GM13977 (cell line): ENCODE results near the gene FAM25C.
"Not testable (repeated sequence)": the region's sequence is repeated elsewhere in the genome, so short reads cannot be mapped to it uniquely, and the experiment has no call there.

ENCODE experiments used
- DNase-seq: peaks from one replicate; pipeline ENCODE4 v3.0.0; 2012; ENCODE audit warnings: low spot score
- in situ Hi-C: fragments of 300-500 bp; cut with MboI; formaldehyde crosslinking; loops from one replicate; pipeline ENCODE4 v1.12.0; 2022; ENCODE audit warnings: low sequenced_read_pairs, low pct_unique_long_range_greater_than_20kb, mixed read lengths, inconsistent platforms; ENCODE audit not compliant: unreplicated experiment

Gene FAM25C

DNA sequence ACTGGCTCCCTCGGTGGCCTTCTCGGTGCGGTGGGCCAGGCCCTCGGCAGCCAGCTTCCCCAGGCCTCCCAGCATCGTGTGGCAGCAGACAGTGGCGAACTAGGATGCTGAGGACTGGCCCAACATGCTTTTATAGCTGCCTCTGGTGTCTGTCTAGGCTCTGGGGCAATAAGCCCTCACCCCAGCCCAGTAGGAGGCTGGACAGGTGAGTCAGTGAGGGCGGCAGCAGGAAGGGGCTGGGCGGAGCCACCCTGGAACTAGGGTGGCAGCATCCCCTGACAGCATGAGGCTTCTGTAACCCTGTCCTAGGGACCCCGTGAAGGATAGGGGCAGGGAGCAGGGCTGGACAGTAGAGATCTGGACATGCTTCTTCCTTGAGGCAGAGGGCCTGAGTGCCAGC lies at the start of gene FAM25C:
TSS of gene FAM25C (minus strand) at position 101 of the 400 bp plus-strand sequence. CDS start at position 75, 26 bp downstream.
- in situ Hi-C loops, DNase-seq: not testable (repeated sequence)

DNA sequence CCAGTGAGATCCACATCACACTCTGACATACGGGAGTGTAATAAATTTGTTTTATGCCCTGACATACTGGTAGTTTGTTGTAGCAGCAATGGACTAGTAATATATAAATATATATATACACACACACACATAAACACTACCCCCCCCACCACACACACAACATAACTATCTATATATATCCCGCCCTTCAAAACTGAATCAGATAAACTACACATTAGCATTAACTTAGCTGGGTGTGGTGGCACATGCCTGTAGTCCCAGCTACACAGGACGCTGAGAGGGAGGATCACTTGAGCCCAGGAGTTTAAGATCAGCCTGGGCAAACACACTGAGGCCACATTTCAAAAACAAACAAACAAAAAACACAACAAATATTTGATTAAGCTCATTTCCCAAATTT lies 45.0 kb upstream of the FAM25C start:
- DNase-seq, result not testable (repeated sequence)

DNA sequence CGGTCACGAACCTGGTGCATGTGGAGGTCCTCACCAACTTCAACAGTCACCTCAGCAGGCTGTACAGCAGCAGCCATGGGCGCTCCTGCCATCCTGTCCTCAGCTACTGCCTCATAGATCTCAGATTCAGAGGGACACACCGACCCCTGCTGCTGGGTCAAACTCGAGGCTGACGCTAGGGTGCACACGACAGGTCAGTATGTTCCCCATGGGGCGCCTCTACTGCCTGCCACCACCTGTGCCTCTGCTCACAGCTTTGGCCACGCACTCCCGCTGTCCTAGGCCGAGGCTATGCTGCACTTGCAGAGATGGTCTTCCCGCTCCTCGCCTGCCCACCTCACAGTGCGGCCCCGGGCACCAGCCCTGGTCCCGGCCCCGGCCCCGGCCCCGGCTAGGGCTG lies 31.8 kb upstream of the FAM25C start:
- in situ Hi-C loops, DNase-seq: not testable (repeated sequence)

More for the DNA sequence above, 45.0 kb upstream of the FAM25C start:
- in situ Hi-C loops, result not testable (repeated sequence)

DNA sequence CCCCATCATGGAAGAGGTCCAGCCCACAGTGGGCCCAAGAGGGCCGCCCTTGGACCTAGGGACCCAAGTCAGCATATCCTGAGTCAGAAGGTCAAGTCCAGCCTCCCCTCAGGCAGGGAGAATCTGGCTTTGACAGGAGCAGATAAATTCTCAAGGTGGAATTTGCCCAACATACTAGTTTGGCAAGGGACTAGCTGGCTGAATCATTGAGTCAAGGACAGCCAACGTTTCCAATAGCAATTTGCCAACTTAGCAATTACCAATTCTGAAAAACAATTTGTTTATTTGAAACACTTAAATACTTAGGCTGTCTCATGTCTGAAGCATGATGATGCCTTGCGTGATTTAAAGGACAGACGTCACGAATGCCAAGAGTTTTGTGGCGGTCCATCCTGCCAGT lies 2.7 kb upstream of the FAM25C start:
- in situ Hi-C loops, DNase-seq: not testable (repeated sequence)

DNA sequence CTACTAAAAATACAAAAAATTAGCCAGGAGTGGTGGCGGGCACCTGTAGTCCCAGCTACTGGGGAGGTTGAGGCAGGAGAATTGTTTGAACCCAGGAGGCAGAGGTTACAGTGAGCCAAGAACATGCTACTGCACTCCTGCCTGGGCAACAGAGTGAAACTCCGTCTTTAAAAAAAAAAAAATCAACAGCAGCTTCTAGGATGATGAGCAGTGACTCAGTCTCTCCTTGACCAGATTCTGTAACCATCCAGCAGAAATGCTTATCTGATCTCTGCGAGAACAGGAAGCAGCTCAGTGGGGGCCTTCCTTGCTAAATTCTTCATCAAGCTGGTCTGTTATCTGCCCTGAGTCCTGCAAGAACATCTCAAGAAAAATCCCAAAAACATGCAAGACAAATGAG lies 5.5 kb downstream of the FAM25C start:
- in situ Hi-C loops, DNase-seq: not testable (repeated sequence)

- in situ Hi-C loops, DNase-seq: not testable (repeated sequence)
Observed at GRCh38 chr10:47992560-47992959, 7.0 kb downstream of the FAM25C start.

- DNase-seq, in situ Hi-C loops: not testable (repeated sequence)
Observed at GRCh38 chr10:47991706-47992105, 7.9 kb downstream of the FAM25C start.

GRCh38 chr10:47990097-47990496 lies 9.5 kb downstream of the FAM25C start:
- in situ Hi-C loops, DNase-seq: not testable (repeated sequence)

DNA sequence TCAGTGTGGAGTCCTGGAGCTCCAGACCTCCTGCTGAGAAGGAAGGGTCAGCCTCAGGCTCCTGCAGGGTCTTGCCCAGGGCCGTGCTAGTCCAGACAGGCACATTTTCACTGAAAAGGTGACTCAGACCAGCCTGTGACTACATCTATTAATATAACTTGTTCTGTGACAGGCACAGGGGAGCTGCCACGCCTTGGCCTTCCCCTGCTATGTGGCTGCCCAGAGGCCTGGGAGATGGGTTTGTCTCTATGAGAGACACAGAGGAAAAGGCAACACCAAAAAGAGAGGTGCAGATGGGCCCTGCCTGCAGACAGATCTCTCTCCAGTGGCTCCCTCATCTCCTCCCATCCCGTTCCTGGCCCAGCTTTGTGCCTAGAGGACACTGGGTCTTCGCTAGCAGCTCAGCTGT lies 10.0 kb downstream of the FAM25C start:
- DNase-seq, in situ Hi-C loops: not testable (repeated sequence)

- in situ Hi-C loops, DNase-seq: not testable (repeated sequence)
Observed at GRCh38 chr10:47988718-47989541, 10.7 kb downstream of the FAM25C start.

DNA sequence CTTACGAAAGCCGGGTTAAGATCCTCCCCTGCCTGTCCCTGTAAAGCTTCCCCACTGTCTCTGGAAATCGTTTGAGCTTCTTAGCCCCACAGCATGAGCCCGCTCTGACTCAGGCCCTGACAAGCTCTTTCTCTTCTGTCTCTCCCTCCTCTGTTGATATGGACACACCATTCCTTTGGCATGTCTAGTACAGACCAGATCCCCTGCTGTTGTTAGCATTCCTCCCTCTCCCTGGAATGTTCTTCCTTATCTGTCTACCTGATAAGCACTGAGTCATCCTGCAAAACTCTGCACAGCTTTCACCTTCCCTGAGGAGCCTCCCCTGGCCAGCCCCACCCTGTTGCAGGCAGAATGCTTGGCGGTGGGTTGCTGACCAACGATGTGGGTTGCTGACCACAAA lies 11.6 kb downstream of the FAM25C start:
- DNase-seq, in situ Hi-C loops: not testable (repeated sequence)

DNA sequence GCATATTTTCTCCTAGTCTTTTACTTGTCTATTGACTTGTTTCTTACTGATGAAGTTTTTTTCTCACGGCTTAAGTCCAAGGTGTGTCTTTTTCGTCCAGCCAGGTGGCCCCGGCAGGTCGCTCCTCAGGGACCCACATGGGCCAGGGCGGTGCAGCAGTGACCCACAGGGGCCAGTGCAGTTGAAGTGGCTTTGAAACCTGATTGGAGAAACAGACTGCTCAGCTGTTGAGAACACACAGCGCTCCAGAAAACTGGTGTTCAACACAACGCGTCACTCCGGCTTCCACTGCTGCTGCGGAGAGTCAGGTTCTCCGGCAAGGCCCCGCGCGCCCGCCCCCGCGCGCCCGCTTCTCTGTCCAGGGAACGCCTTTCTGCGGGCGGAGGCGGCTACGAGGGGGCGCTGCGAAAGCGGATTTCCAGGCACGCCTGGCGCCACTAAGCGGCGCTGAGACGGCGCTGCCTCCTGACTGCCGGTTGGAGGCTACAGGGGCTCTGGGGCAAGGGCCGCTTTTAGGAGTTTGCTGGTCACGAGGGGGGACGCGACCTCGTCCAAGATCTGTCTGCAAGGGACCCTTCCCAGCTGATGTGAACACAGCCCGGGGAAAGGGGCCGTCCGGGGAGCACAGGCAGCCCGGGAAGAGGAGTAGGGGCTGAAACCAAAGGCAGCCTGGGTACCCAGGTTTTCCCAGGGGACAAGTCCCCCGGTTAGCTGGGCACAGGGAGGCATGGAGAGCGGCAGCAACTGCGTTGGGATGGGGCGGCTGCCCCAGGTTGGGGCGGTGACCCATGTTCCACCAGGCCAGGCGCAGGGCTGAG lies 13.0 kb downstream of the FAM25C start:
- DNase-seq, in situ Hi-C loops: not testable (repeated sequence)

GRCh38 chr10:47975409-47975808 lies 24.2 kb downstream of the FAM25C start:
- DNase-seq, result not testable (repeated sequence)

GRCh38 chr10:47973131-47973530 lies 26.5 kb downstream of the FAM25C start:
- DNase-seq, in situ Hi-C loops: not testable (repeated sequence)

More at GRCh38 chr10:47975409-47975808, 24.2 kb downstream of the FAM25C start:
- in situ Hi-C loops, result not testable (repeated sequence)

- in situ Hi-C loops, DNase-seq: not testable (repeated sequence)
Observed at GRCh38 chr10:47972077-47972476, 27.5 kb downstream of the FAM25C start.

DNA sequence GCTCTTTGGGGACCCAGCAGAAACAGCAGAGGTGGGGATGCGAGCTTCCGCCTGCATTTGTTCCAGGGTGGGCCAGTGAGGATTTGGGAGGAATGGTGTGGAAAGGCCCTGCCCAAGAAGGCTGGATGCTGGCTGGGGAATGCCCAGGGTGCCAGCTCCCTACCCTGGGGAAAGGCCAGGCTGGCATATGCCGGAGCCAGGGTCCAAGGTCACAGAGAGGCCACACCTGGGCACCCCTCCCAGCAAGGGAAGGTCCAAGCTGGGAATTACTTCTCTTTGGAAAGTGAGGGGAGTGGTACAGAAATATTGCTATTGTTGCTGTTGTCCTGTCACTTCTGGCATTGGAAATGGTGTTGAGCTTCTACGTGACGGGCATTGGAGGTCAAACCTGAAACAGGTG lies 28.0 kb downstream of the FAM25C start:
- in situ Hi-C loops, DNase-seq: not testable (repeated sequence)

GRCh38 chr10:47970047-47970446 lies 29.5 kb downstream of the FAM25C start:
- DNase-seq, in situ Hi-C loops: not testable (repeated sequence)

DNA sequence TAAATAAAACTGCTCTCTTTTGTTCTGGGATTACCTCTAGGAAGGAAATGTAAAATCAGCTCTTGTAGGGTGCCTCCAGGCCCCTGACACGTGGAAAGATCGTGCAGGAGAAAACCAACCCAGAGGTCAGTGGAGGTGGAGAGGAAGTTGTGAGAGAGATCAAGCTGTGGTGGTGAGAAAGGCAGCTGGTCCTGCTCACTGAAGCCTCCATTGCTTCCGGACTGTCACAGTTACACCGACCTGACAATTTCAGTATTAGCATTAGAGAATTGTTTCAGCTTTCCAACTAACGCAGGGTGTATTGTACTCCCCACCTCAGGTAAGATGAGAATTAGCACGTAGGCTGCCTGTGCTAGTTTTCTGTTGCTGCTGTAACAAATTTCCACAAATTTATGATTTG lies 30.6 kb downstream of the FAM25C start:
- in situ Hi-C loops, DNase-seq: not testable (repeated sequence)
